Upper lobe of left lung (tissue), 4 donors: ENCODE results near the gene DHRS2.

Experiments
- CTCF ChIP-seq, 6 experiments: fragments of 450-650 bp in 4 of 6; fragments of 200-600 bp in 2 of 6; sonication (generic) in 2 of 6; IDR thresholded peaks; one replicate each; pipeline ENCODE4 v1.5.1; 2016 to 2019; ENCODE audit warnings: antibody characterized with exemption in 6 of 6
- EP300 ChIP-seq, 4 donors: sonication (generic); formaldehyde crosslinking; IDR thresholded peaks; one replicate each; pipeline ENCODE4 v1.5.1; 2017; ENCODE audit warnings: antibody characterized with exemption in 4 of 4, control low read depth in 2 of 4
- POLR2A ChIP-seq, 4 donors: fragments of 450-650 bp; IDR thresholded peaks; one replicate each; pipeline ENCODE4 v1.5.1; 2016 to 2017; ENCODE audit warnings: antibody characterized with exemption in 4 of 4, mild to moderate bottlenecking in 2 of 4
- POLR2AphosphoS5 ChIP-seq, 2 donors: sonication (generic); formaldehyde crosslinking; IDR thresholded peaks; one replicate each; pipeline ENCODE4 v1.5.1; 2017; ENCODE audit warnings: antibody characterized with exemption in 2 of 2

GRCh38 chr14:23615856-23616255 lies 20.3 kb upstream of the DHRS2 start:
- TF ChIP-seq CTCF (IDR thresholded peaks at IDR 0.05) (no peak), POLR2A (IDR thresholded peaks at IDR 0.05) (no peak), POLR2AphosphoS5 (IDR thresholded peaks at IDR 0.05) (no peak), EP300 (IDR thresholded peaks at IDR 0.05) (no peak)
